Transverse colon (tissue), 4 donors: ENCODE measurements around the gene MBOAT1.

ENCODE experiments used
- POLR2AphosphoS5 ChIP-seq, 3 donors: sonication (generic); formaldehyde crosslinking; IDR thresholded peaks; one replicate each; pipeline ENCODE4 v1.6.1; 2016; ENCODE audit warnings: antibody characterized with exemption in 3 of 3
- TF ChIP-seq, protein P1 (sequence below), 5 experiments: fragments of 200-600 bp in 3 of 5; fragments of 450-650 bp in 2 of 5; sonication (generic) in 3 of 5; IDR thresholded peaks; 1 replicate in 2 of 5; 2 replicates in 3 of 5; pipeline ENCODE4 v1.5.1; 2016 to 2017; ENCODE audit warnings: antibody characterized with exemption in 5 of 5, inconsistent platforms in 3 of 5, mild to moderate bottlenecking in 2 of 5, moderate library complexity in 1 of 5

DNA sequence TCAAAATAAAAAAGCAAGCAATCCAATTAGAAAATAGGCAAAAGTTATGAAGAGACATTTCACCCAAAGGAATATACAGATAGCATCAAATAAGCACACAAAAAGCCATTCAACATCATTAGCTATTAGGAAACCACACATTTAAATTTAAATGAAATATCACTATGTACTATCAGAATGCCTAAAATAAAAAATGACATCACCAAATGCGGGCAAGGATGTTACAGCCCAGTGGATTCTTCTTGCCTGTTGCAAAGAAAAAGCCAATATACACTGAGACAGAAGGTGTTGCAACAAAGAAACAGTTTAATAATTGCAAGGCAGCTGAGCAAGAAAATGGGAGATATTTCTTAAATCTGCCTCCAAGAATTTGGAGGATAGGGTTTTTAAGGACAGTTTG lies 31.0 kb upstream of the MBOAT1 start:
- no peak for TF ChIP-seq POLR2AphosphoS5 (IDR thresholded peaks at IDR 0.05)
- TF ChIP-seq, protein P1, sequence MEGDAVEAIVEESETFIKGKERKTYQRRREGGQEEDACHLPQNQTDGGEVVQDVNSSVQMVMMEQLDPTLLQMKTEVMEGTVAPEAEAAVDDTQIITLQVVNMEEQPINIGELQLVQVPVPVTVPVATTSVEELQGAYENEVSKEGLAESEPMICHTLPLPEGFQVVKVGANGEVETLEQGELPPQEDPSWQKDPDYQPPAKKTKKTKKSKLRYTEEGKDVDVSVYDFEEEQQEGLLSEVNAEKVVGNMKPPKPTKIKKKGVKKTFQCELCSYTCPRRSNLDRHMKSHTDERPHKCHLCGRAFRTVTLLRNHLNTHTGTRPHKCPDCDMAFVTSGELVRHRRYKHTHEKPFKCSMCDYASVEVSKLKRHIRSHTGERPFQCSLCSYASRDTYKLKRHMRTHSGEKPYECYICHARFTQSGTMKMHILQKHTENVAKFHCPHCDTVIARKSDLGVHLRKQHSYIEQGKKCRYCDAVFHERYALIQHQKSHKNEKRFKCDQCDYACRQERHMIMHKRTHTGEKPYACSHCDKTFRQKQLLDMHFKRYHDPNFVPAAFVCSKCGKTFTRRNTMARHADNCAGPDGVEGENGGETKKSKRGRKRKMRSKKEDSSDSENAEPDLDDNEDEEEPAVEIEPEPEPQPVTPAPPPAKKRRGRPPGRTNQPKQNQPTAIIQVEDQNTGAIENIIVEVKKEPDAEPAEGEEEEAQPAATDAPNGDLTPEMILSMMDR (IDR thresholded peaks at IDR 0.05): no peak
